Astrocyte of the cerebellum (primary cell): ENCODE results near the gene HDAC4.

ENCODE experiments used
- DNase-seq: peaks from one replicate; pipeline ENCODE4 v3.0.0-alpha.2; 2011; ENCODE audit warnings: low read depth
- H3K4me3 ChIP-seq: 2 replicates; pipeline ENCODE4 v1.5.1; 2011; ENCODE audit warnings: mild to moderate bottlenecking, low read depth, low read length, moderate library complexity
- in situ Hi-C: cut with HindIII; loops from 2 replicates; pipeline ENCODE4 v1.10.0; 2017; ENCODE audit warnings: low sequenced_read_pairs
- TF ChIP-seq, protein P1 (sequence below): IDR thresholded peaks from 2 replicates; pipeline ENCODE4 v1.5.1; 2012; ENCODE audit warnings: low read length, low read depth, moderate library complexity, mild to moderate bottlenecking; ENCODE audit errors: missing control alignments

Gene HDAC4

DNA sequence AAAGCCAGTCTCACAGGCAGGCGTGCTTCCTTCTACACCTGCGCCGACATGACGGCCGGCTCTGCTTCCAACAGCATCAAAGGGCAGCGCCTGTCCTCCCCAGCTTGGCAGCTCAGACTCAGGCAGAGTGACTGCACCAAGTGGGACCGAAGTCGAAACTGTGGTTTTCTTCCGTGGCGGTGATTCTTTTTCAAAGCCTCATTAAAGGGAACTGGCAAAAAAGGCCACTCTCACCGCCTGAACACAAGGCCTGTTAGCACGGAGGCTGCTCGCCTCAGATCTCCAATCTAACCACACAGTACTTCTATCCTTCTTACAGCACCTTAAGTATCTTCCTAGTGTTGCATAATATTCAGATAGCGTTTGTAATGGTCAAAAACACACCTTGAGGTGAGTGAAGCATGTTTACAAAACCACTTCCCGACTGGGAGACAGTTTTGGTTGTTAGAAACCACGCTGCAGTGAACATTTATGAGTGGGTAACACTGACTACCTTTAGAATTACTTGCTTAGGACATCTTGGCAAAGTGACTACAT lies 236.4 kb downstream of the HDAC4 start:
- DNase-seq, result no peak
- in situ Hi-C loops, result no loop called here
- no peak overlapping the region for H3K4me3 ChIP-seq
- TF ChIP-seq, protein P1, sequence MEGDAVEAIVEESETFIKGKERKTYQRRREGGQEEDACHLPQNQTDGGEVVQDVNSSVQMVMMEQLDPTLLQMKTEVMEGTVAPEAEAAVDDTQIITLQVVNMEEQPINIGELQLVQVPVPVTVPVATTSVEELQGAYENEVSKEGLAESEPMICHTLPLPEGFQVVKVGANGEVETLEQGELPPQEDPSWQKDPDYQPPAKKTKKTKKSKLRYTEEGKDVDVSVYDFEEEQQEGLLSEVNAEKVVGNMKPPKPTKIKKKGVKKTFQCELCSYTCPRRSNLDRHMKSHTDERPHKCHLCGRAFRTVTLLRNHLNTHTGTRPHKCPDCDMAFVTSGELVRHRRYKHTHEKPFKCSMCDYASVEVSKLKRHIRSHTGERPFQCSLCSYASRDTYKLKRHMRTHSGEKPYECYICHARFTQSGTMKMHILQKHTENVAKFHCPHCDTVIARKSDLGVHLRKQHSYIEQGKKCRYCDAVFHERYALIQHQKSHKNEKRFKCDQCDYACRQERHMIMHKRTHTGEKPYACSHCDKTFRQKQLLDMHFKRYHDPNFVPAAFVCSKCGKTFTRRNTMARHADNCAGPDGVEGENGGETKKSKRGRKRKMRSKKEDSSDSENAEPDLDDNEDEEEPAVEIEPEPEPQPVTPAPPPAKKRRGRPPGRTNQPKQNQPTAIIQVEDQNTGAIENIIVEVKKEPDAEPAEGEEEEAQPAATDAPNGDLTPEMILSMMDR, result no peak

DNA sequence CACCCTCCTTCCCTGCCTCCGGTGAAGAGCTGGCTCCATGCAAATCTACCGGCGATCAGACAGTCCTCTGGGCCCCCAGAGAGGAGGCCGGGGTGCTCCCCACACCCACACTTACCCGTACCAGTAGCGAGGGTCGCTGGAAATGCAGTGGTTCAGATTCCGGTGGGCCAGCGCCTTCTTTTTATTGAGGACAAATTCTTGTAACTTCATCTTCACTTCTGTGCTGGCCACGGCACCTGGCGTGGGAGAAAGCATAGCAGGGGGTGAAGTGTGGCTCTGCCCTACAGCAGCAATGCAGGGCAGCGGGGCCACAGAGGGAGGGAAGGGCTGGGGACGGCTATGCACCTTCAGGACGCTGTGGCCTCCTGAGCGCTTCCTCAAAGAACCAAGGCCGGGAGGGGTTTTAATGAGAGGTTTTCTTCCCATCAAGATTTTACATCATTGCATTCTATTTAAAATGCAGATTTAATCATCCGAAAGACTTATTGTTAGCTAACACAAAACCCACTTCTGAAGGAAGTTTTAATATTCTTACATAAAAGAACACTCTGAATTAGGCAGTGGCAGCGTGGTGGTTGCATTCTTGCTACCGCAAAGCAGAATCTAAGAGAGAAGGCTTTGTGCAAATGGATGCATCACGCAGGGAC lies 237.0 kb downstream of the HDAC4 start:
- in situ Hi-C loops, result no loop called here
- DNase-seq, result no peak
- H3K4me3 ChIP-seq, result no peak overlapping the region

DNA sequence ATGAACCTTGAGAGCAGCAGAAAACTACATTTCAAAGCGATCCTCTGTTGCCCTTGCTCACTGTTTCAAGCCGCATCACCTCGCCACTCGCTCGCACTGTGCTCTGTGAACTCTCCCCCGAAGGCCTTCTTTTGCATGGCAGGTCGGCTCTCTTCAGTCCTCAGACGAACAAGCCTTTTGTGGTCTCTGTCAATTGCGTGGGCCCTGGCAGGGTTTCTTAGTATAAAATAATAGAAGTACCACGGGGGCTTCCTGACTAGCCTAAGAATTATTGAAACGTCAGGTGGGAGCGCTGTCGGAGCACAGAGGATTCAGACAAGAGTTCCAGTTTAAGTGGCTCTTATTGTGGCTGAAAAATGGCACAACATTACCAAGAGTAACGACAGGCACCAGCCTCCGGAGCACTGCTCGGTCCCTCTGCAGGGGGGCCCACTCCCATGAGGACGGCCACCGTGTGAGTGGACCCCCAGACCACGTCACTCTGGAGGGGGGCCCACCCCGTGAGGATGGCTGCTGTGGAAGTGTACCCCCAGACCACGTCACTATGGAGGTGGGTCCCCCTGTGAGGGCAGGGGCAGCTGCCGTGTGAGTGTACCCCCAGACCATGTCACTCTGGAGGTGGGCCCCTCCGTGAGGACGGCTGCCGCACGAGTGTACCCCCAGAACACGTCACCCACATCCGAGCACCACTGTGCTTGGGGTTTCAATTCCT lies 237.7 kb downstream of the HDAC4 start:
- H3K4me3 ChIP-seq, result no peak overlapping the region
- in situ Hi-C loops, result no loop called here
- no peak for DNase-seq
- TF ChIP-seq, protein P1, result no peak

More for the DNA sequence above, 237.0 kb downstream of the HDAC4 start:
- TF ChIP-seq, protein P1, result no peak

DNA sequence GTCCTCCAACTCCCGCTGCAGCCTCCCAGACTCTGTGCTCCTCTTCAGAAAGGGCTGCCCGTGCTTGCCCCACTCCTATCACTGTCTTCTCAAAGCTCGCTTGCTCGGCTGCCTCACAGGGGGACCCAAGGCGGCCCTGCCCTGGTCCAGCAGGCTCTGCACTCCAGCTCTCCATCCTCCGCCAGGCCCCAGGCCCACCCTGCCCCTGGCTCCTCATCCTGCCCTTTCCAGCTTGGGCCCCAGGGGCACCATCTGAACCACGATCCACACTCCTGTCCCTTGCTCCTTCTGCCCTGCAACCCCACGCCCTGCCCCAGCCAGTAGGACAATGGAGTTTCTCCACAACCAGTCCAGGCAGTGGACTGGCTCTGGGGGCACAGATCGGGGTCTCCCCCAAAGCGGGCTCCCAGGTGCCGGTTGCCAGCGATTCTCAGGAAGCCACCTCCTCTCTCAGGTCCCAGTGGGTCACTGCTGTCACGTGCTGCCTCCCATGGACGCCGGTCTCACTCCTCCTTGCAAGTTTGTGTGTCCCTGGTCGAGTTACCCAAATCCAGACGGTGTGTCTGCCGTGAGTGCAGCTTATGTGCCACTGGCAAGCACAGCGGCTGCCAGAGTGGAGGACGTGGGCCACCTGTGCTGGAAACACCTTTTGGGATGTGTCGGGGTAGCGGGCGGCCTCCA lies 238.5 kb downstream of the HDAC4 start:
- TF ChIP-seq, protein P1, result no peak
- in situ Hi-C loops, result no loop called here
- DNase-seq, result no peak
- H3K4me3 ChIP-seq, result no peak overlapping the region

DNA sequence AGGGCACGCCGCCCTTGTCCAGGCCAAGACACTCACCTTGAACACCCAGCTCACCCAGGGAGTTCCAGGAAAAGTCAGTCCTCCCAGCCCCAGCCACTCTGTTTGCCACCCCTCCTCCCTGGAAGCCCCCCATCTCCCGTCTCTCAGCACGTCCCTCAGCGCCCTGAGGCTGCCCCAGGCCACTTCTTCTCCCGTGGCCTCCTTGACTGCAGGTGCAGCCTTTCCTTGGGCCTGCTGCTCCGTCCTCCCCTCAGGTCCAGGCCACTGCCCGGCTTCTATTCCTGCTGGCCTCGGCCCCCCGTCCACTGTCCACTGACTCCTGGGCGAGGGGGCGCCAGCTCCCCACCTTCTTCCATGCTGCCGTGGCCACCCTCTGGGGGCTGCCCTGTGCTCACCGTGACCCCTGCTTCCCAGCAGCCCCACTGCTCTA lies 239.1 kb downstream of the HDAC4 start:
- in situ Hi-C loops, result no loop called here
- no peak for DNase-seq
- TF ChIP-seq, protein P1, result no peak
- no peak overlapping the region for H3K4me3 ChIP-seq
